ENCODE data around the gene KCNQ1OT1. TPM values are rescaled to one million over a fixed set of nuclear protein-coding genes. Genes with fewer than 3 reads are reported as not detected.

The KCNQ1OT1 gene
- total and polyA plus RNA-seq, 9 of the 15 experiments (the other 6 are each of a cell fraction or from before 2014, with no cell fraction given) = 0.04 to 2.3 (median 0.74) TPM

DNA sequence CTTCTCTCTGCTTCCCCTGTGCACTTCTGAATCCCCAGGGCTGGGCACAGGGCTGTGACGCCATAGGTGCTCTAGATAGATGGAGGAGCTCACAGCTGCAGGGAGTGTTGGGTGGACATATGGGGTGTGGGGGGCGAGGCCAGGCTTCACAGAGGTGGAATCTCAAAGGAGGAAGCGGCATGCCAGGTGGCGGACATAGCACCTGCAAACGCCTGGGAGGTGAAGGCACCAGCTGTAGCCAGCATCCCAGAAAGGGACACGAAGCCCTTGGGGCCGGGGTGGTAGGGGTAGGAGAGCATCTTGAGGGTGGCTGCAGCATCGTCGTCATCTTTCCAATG is 14.6 kb upstream of the KCNQ1OT1 start (continued):
- TF ChIP-seq, protein P1, sequence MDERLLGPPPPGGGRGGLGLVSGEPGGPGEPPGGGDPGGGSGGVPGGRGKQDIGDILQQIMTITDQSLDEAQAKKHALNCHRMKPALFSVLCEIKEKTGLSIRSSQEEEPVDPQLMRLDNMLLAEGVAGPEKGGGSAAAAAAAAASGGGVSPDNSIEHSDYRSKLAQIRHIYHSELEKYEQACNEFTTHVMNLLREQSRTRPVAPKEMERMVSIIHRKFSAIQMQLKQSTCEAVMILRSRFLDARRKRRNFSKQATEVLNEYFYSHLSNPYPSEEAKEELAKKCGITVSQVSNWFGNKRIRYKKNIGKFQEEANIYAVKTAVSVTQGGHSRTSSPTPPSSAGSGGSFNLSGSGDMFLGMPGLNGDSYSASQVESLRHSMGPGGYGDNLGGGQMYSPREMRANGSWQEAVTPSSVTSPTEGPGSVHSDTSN (CRISPR knock-in tag; IDR thresholded peaks at IDR 0.05; ENCODE audit: low read depth) = no peak
- TF ChIP-seq, protein P1 (tag; conservative IDR thresholded peaks at IDR 0.05; ENCODE audit: low read depth) = no peak
- TF ChIP-seq, protein P2, sequence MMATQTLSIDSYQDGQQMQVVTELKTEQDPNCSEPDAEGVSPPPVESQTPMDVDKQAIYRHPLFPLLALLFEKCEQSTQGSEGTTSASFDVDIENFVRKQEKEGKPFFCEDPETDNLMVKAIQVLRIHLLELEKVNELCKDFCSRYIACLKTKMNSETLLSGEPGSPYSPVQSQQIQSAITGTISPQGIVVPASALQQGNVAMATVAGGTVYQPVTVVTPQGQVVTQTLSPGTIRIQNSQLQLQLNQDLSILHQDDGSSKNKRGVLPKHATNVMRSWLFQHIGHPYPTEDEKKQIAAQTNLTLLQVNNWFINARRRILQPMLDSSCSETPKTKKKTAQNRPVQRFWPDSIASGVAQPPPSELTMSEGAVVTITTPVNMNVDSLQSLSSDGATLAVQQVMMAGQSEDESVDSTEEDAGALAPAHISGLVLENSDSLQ (IDR thresholded peaks at IDR 0.05) = no peak
- TF ChIP-seq POLR2B (IDR thresholded peaks at IDR 0.05; ENCODE audit: low read depth, partially characterized antibody) = no peak
- no peak for TF ChIP-seq TGIF2 (CRISPR knock-in tag; IDR thresholded peaks at IDR 0.05)
- TF ChIP-seq ZBED1 (IDR thresholded peaks at IDR 0.05) = no peak
- no peak for TF ChIP-seq ETV5 (CRISPR knock-in tag; IDR thresholded peaks at IDR 0.05; ENCODE audit: low read depth)
